Mesendoderm (in vitro differentiated cells): Measurements from ENCODE around the gene THSD1.

Source experiments
- DNase-seq: peaks from one replicate; pipeline ENCODE4 v3.0.0; 2013
- H2AK5ac ChIP-seq: 2 replicates; pipeline ENCODE4 v1.6.1; 2013; ENCODE audit warnings: low read length, inconsistent platforms
- H2BK120ac ChIP-seq: 2 replicates; pipeline ENCODE4 v1.6.1; 2013; ENCODE audit warnings: low read depth, mild to moderate bottlenecking, low read length, moderate library complexity, mixed read lengths
- H2BK15ac ChIP-seq: replicated peaks from 2 replicates; pipeline ENCODE4 v1.6.1; 2013; ENCODE audit warnings: low read depth, mild to moderate bottlenecking, moderate library complexity
- H2BK5ac ChIP-seq: 2 replicates; pipeline ENCODE4 v1.6.1; 2013; ENCODE audit warnings: low read length, inconsistent platforms
- H3K18ac ChIP-seq: 2 replicates; pipeline ENCODE4 v1.6.1; 2013; ENCODE audit warnings: mild to moderate bottlenecking, low read length, mixed read lengths
- H3K23ac ChIP-seq: one replicate; pipeline ENCODE4 v1.6.1; 2013; ENCODE audit warnings: low read length
- H3K27ac ChIP-seq: 2 replicates; pipeline ENCODE4 v1.5.1; 2013; ENCODE audit warnings: low read depth, mild to moderate bottlenecking, inconsistent platforms, low read length, moderate library complexity
- H3K27me3 ChIP-seq: 2 replicates; pipeline ENCODE4 v1.6.1; 2013; ENCODE audit warnings: low read length, control low read depth, mild to moderate bottlenecking, inconsistent platforms; ENCODE audit not compliant: insufficient read depth, poor library complexity
- H3K36me3 ChIP-seq: 2 replicates; pipeline ENCODE4 v1.6.1; 2013; ENCODE audit warnings: low read length, inconsistent platforms; ENCODE audit not compliant: control insufficient read depth, insufficient read depth
- H3K4ac ChIP-seq: one replicate; pipeline ENCODE4 v1.6.1; 2013; ENCODE audit warnings: low read depth, mild to moderate bottlenecking, low read length, moderate library complexity
- H3K4me1 ChIP-seq: 2 replicates; pipeline ENCODE4 v1.6.1; 2013; ENCODE audit warnings: low read depth, low read length, inconsistent platforms; ENCODE audit not compliant: control insufficient read depth
- H3K4me2 ChIP-seq: 2 replicates; pipeline ENCODE4 v1.6.1; 2013; ENCODE audit warnings: low read length
- H3K4me3 ChIP-seq: 2 replicates; pipeline ENCODE4 v1.5.1; 2013; ENCODE audit warnings: mild to moderate bottlenecking, low read length
- H3K56ac ChIP-seq: one replicate; pipeline ENCODE4 v1.6.1; 2013; ENCODE audit warnings: low read length
- H3K79me1 ChIP-seq: 2 replicates; pipeline ENCODE4 v1.6.1; 2013; ENCODE audit warnings: low read length, inconsistent platforms
- H3K79me2 ChIP-seq: 2 replicates; pipeline ENCODE4 v1.6.1; 2013; ENCODE audit warnings: mild to moderate bottlenecking, low read length; ENCODE audit not compliant: control insufficient read depth, insufficient read depth
- H3K9ac ChIP-seq: 2 replicates; pipeline ENCODE4 v1.6.1; 2013; ENCODE audit warnings: low read length, inconsistent platforms
- H4K5ac ChIP-seq: one replicate; pipeline ENCODE4 v1.6.1; 2013; ENCODE audit warnings: low read length
- H4K8ac ChIP-seq: one replicate; pipeline ENCODE4 v1.6.1; 2013; ENCODE audit warnings: low read depth, mild to moderate bottlenecking, control low read depth, low read length, moderate library complexity
- WGBS: extraction: QIAGEN DNeasy Blood & Tissue Kit; methylation state at CpG from one replicate; pipeline ENCODE4 v1.1.7; 2013; ENCODE audit warnings: low lambda C conversion rate, missing lambda C conversion rate; ENCODE audit not compliant: insufficient coverage; ENCODE audit errors: extremely low coverage; 5-methylcytosine and 5-hydroxymethylcytosine counted together

THSD1 gene

DNA sequence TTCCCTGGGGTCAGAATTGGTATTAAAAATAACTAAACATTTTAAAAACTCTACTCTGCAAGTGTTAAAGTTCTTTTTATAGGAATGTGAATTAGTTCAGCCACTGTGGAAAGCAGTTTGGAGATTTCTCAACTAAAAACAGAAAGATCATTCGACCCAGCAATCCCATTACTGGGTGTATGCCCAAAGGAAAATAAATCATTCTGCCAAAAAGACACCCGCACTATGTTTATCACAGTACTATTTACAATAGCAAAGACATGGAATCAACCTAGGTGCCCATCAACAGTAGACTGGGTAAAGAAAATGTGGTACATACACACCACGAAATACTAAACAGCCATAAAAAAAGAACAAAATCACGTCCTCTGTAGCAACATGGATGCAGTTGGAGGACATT, 657 bp upstream of the THSD1 start:
- Histone ChIP-seq H3K79me2 (no peaks in the 10 kb centered on the region), H3K4ac (no peak overlapping the region), H4K8ac (no peak overlapping the region), H3K27me3 (peaks cover 4% of the 10 kb centered on the region), H3K9ac (no peak overlapping the region), H2AK5ac (no peak overlapping the region), H3K4me2 (no peak overlapping the region), H4K5ac (no peak overlapping the region), H3K4me1 (no peaks in the 10 kb centered on the region), H3K4me3 (no peak overlapping the region), H3K79me1 (no peaks in the 10 kb centered on the region), H2BK15ac (no peak overlapping the region), H2BK120ac (no peak overlapping the region), H3K18ac (no peak overlapping the region), H3K23ac (no peak overlapping the region), H3K36me3 (no peaks in the 10 kb centered on the region), H3K27ac (no peak overlapping the region), H3K56ac (no peak overlapping the region), H2BK5ac (no peak overlapping the region)
- no CpG with 5 or more reads among the region's 4 CpGs for WGBS
- DNase-seq, result no peak

DNA sequence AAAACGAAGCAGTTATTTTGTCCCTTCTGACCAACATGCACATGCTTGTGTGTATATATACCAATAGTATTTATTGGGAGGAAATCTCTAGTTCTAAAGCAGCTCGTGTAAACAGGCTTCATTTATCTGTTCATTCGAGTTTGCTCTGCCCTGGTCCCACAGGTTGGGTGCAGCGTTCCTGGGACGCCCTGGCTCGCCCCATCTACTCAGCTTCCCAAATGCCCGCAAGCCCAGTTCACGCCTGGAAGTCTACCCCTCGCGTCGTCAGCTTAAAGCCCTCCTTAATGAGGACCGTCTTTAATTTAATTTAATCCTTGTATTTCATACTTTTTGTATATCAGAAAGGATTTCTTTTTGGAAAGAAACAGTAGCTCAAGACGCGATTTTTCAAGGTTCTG, 604 bp downstream of the THSD1 start:
- Histone ChIP-seq H3K27ac (no peak overlapping the region), H3K56ac (peak overlapping the region; percentile 15), H2BK5ac (no peak overlapping the region), H3K27me3 (peaks cover 4% of the 10 kb centered on the region), H3K4me2 (peak overlapping the region; percentile 59), H3K9ac (peak overlapping the region; percentile 38), H3K18ac (no peak overlapping the region), H3K36me3 (no peaks in the 10 kb centered on the region), H2BK15ac (no peak overlapping the region), H2AK5ac (no peak overlapping the region), H3K79me2 (no peaks in the 10 kb centered on the region), H3K4ac (no peak overlapping the region), H2BK120ac (no peak overlapping the region), H4K5ac (no peak overlapping the region), H4K8ac (no peak overlapping the region), H3K4me1 (no peaks in the 10 kb centered on the region), H3K23ac (no peak overlapping the region), H3K79me1 (no peaks in the 10 kb centered on the region), H3K4me3 (no peak overlapping the region)
- DNase-seq, result no peak
- no CpG with 5 or more reads among the region's 14 CpGs for WGBS

DNA sequence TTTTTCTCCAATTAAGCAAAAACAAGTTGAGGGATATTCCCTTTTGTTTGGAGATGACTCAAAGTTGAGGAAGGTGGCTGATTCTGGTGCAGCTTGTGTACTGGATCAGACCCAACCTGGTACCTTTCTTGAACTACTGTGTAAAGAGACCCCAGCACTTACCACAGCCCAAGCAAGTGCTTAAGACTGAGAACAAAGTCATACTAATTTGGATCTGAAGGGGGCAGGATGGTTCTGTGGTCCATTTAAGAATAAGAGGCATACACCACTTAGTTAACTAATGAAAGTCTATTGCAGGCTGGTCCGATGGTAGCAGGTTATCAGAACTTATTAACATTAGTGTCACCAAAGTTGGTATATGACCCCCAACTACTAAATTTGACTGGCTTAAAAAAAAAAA, 6.3 kb downstream of the THSD1 start:
- Histone ChIP-seq H3K4me1 (no peaks in the 10 kb centered on the region), H2BK15ac (no peak overlapping the region), H2AK5ac (no peak overlapping the region), H4K5ac (no peak overlapping the region), H3K4me2 (no peak overlapping the region), H3K36me3 (no peaks in the 10 kb centered on the region), H3K23ac (no peak overlapping the region), H3K18ac (no peak overlapping the region), H2BK5ac (no peak overlapping the region), H3K79me2 (no peaks in the 10 kb centered on the region), H3K4ac (no peak overlapping the region), H3K4me3 (no peak overlapping the region), H3K9ac (no peak overlapping the region), H4K8ac (no peak overlapping the region), H3K79me1 (no peaks in the 10 kb centered on the region), H3K27me3 (no peaks in the 10 kb centered on the region), H3K56ac (no peak overlapping the region), H2BK120ac (no peak overlapping the region), H3K27ac (no peak overlapping the region)
- WGBS, result no CpG with 5 or more reads among the region's 1 CpG
- peak; percentile 13 for DNase-seq

DNA sequence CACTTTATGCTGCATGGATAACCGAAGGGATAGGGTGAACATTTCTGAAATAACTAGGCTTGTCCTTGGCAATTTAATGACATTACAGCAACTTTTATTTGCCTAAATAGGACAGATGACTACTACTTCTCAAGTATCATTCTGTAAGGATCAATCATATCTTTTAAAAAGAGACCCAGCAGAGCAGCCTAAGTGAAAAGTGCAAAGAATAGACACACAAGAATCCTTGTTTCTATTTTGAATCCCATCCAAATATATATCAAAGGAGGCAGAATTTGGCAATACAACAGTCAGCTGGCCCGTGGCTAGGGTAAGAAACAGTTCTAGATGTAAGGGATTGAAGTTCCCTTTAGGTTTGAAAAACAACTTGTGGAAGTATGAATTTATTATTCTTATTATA, 6.9 kb downstream of the THSD1 start:
- no CpG with 5 or more reads among the region's 2 CpGs for WGBS
- no peak for DNase-seq
- no peak overlapping the region for H3K56ac ChIP-seq

DNA sequence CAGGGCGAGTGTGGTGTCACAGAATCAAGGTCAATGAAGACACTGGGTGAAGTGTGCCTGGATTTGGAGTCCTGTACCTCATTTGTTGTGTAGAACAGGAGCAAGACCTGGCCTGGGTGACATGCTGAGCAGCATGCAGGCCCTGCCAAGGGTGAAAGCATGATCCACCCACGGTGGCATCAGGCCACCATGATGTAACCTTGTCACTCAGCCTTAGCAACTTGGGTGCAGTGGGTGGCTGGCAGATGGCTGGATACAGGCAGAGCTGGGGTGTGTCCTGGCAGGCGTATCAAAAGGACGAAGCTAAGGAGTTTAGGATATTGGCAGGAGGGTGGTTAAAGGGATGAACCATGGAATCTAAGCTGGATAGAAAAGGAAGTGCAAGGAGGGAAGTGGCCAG, 10.3 kb downstream of the THSD1 start:
- Histone ChIP-seq H3K79me1 (no peaks in the 10 kb centered on the region), H2BK5ac (no peak overlapping the region), H3K79me2 (no peaks in the 10 kb centered on the region), H3K4ac (no peak overlapping the region), H2BK120ac (no peak overlapping the region), H3K4me2 (no peak overlapping the region), H4K5ac (no peak overlapping the region), H2BK15ac (no peak overlapping the region), H3K27ac (no peak overlapping the region), H3K4me1 (no peaks in the 10 kb centered on the region), H4K8ac (no peak overlapping the region), H3K9ac (no peak overlapping the region), H3K56ac (no peak overlapping the region), H3K18ac (no peak overlapping the region), H3K23ac (no peak overlapping the region), H2AK5ac (no peak overlapping the region), H3K36me3 (no peaks in the 10 kb centered on the region), H3K4me3 (no peak overlapping the region), H3K27me3 (no peaks in the 10 kb centered on the region)
- no peak for DNase-seq
- no CpG with 5 or more reads among the region's 4 CpGs for WGBS

More for the DNA sequence above, 6.9 kb downstream of the THSD1 start:
- Histone ChIP-seq H3K27ac (no peak overlapping the region), H2BK15ac (no peak overlapping the region), H3K79me2 (no peaks in the 10 kb centered on the region), H2BK5ac (no peak overlapping the region), H3K4ac (no peak overlapping the region), H3K36me3 (no peaks in the 10 kb centered on the region), H3K18ac (no peak overlapping the region), H4K5ac (no peak overlapping the region), H3K27me3 (no peaks in the 10 kb centered on the region), H2AK5ac (no peak overlapping the region), H3K9ac (no peak overlapping the region), H2BK120ac (no peak overlapping the region), H3K4me1 (no peaks in the 10 kb centered on the region), H3K79me1 (no peaks in the 10 kb centered on the region), H3K23ac (no peak overlapping the region), H3K4me2 (no peak overlapping the region), H4K8ac (no peak overlapping the region), H3K4me3 (no peak overlapping the region)

DNA sequence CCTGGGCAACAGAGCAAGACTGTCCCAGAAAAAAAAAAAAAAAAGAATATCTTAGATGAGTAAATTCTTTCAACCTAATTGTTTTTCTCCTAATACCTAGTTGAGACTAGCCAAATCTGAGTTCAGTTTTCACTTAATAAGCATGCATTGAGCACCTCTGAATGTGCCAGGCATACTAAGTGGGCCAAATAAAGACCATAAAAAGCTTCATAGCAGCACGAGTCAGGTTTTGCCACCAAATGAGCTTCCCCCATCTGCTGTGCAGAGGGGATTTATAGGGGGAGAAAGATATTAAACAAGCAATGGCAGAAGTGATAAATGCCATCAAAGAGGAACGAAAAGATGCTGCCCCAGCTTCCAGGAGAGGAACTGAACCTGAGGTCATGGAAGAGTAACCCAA, 11.4 kb downstream of the THSD1 start:
- Histone ChIP-seq H3K9ac (no peak overlapping the region), H2BK120ac (no peak overlapping the region), H3K56ac (no peak overlapping the region), H3K36me3 (no peaks in the 10 kb centered on the region), H3K18ac (no peak overlapping the region), H3K27ac (no peak overlapping the region), H3K4me2 (no peak overlapping the region), H2AK5ac (no peak overlapping the region), H3K4ac (no peak overlapping the region), H3K79me1 (no peaks in the 10 kb centered on the region), H3K4me1 (no peaks in the 10 kb centered on the region), H3K27me3 (no peaks in the 10 kb centered on the region), H2BK15ac (no peak overlapping the region), H3K23ac (no peak overlapping the region), H4K5ac (no peak overlapping the region), H4K8ac (no peak overlapping the region), H3K79me2 (no peaks in the 10 kb centered on the region), H2BK5ac (no peak overlapping the region), H3K4me3 (no peak overlapping the region)
- no peak for DNase-seq
- WGBS, result no CpG with 5 or more reads among the region's 2 CpGs
